Central memory CD8-positive, alpha-beta T cell (primary cell): Measurements from ENCODE around the gene WNT3.
A peak's percentile ranks its signal among the peaks of the same experiment; 100 is the strongest.

Experiments
- ATAC-seq: fragments of 150-1000 bp; cut with Tn5 transposase; replicated peaks from 2 replicates; pipeline ENCODE4 v1.10.0; 2022; ENCODE audit warnings: mild to moderate bottlenecking, moderate FRiP score, moderate number of reproducible peaks; ENCODE audit not compliant: poor library complexity, severe bottlenecking; ENCODE audit errors: extremely low read depth
- DNase-seq, 2 donors: peaks; one replicate each; pipeline ENCODE4 v3.0.0; 2021; ENCODE audit warnings: low spot score in 2 of 2
- H3K27ac Mint-ChIP-seq: one replicate; pipeline ENCODE4 v1.8.0; 2022; ENCODE audit warnings: low read depth, mild to moderate bottlenecking, moderate library complexity, mixed read lengths
- H3K27me3 Mint-ChIP-seq: one replicate; pipeline ENCODE4 v1.8.0; 2022; ENCODE audit warnings: mixed read lengths
- H3K36me3 Mint-ChIP-seq: one replicate; pipeline ENCODE4 v1.8.0; 2022; ENCODE audit warnings: mild to moderate bottlenecking, moderate library complexity, mixed read lengths; ENCODE audit not compliant: insufficient read depth
- H3K4me1 Mint-ChIP-seq: one replicate; pipeline ENCODE4 v1.8.0; 2022; ENCODE audit warnings: mixed read lengths
- H3K4me3 Mint-ChIP-seq: one replicate; pipeline ENCODE4 v1.8.0; 2022; ENCODE audit warnings: mild to moderate bottlenecking, moderate library complexity, mixed read lengths
- H3K9me3 Mint-ChIP-seq: one replicate; pipeline ENCODE4 v1.8.0; 2022; ENCODE audit warnings: mixed read lengths

The WNT3 gene

DNA sequence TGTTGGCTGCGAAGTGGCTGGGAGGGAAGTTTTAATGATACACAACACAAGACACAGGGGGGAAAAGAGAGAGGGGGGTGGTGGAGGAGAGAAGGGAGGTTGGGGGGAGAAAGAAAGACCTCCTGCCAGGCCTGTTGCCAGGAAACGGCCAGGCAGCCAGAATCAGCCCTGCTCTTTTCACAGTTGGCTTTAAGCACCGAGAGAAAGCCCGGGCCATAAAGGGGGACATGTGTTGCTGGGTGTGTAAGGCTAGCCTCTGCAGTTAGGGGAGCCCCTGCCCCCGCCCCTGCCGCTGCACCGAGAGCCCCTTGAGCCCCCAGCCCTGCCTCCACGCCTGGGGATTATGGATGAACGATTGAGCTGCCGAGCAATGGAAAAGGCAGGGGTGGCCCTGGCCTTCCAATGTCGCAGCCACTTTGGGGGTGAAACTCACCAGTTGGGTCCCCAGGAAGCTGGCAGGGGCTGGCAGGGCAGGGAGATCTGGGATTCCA is 13.9 kb upstream of the WNT3 start:
- peaks cover 6% of the 10 kb centered on the region for H3K36me3 Mint-ChIP-seq
- H3K4me3 Mint-ChIP-seq, result no peak overlapping the region
- ATAC-seq, result no peak
- no peak overlapping the region for H3K27ac Mint-ChIP-seq
- H3K9me3 Mint-ChIP-seq, result no peaks in the 10 kb centered on the region
- peaks cover 10% of the 10 kb centered on the region for H3K4me1 Mint-ChIP-seq
- DNase-seq, result no peak
- peaks cover 36% of the 10 kb centered on the region for H3K27me3 Mint-ChIP-seq

DNA sequence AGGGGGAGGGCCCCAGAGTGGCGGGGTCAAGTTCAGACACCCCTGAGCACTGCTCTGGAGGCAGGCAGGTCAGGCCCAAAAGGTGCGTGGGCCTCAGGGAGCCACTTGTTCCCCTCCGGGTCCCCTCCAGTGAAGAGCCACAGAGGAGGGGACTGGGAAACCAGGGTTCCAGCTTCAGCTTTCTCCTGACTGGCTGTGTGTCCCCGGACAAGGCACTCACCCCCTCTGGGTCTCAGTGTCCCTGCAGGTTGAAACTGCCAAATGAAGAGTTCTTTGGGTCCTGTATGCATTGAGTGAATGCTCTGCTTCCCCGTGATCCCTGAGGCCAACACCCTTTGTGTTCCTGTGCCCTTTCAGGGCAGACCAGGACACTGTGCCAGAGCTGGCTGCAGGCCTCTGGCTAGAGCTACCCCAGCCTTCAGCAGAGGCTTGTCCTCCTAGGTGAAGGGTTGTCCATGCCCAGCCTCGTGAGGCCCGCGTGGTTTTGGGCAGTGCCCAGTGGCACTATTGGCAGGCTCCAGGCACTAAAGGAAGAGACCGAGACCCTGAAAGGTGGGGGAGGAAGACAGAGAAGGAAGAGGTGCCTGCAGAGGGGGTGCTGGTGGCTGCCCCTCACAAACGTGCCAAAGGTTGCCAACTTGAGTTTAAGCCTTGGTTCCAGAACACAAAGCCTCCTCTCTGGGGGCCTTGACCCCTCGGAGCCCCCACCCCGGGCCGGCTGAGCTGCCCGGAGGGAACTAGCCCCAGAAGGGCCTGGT is 13.3 kb upstream of the WNT3 start:
- Mint-ChIP-seq H3K9me3 (no peaks in the 10 kb centered on the region), H3K4me1 (peaks cover 10% of the 10 kb centered on the region), H3K4me3 (no peak overlapping the region), H3K36me3 (peaks cover 5% of the 10 kb centered on the region), H3K27me3 (peaks cover 36% of the 10 kb centered on the region), H3K27ac (no peak overlapping the region)
- no peak for ATAC-seq
- DNase-seq, result no peak

DNA sequence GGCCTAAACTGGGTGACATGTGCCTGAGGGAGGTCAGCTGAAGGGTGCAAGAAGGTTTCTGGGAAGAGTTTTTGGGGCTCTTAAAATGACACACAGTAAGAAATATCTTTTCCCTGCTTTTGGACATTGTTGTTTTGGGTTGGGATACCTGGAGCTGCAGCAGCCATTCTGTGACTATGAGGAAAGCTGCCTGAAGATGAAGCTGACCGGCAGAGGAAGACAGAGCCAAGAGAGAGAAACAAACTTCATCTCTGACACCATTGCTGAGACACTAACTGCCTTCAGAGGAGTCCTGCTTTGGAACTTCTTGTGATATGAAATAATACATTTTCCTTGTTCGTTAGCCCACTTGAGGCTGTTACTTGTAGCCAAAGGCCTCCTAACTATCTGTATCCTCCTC is 8.8 kb upstream of the WNT3 start:
- Mint-ChIP-seq H3K4me3 (no peak overlapping the region), H3K9me3 (no peaks in the 10 kb centered on the region)
- no peak for ATAC-seq

DNA sequence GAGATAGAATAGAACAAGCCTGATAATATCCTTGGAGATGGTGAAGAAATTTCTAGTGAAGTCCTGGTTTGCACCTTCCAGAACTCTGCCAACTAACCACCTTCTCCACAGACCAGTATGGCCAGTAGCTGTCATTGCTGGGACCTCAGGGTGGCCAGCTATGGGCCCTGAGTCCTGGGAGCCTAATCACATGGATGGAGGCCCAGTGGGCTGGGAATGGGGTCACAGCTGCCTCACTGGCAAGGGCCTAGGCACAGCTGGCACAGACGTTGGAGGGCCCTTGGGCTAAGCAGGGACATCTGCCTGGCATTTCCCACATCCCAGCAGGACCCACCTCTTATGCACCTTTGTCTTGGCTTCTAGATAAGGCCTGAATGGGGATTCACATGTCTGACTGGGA is 7.6 kb upstream of the WNT3 start:
- ATAC-seq (no peak), DNase-seq (no peak)
- Mint-ChIP-seq H3K9me3 (no peaks in the 10 kb centered on the region), H3K4me3 (no peak overlapping the region), H3K4me1 (peaks cover 5% of the 10 kb centered on the region), H3K27ac (no peak overlapping the region), H3K36me3 (no peaks in the 10 kb centered on the region), H3K27me3 (peaks cover 58% of the 10 kb centered on the region)

More for the DNA sequence above, 8.8 kb upstream of the WNT3 start:
- Mint-ChIP-seq H3K27ac (no peak overlapping the region), H3K27me3 (peaks cover 56% of the 10 kb centered on the region), H3K4me1 (no peaks in the 10 kb centered on the region), H3K36me3 (no peaks in the 10 kb centered on the region)
- no peak for DNase-seq

- Mint-ChIP-seq H3K4me3 (no peak overlapping the region), H3K27ac (no peak overlapping the region), H3K27me3 (peaks cover 61% of the 10 kb centered on the region), H3K9me3 (no peaks in the 10 kb centered on the region), H3K36me3 (no peaks in the 10 kb centered on the region), H3K4me1 (peaks cover 13% of the 10 kb centered on the region)
- ATAC-seq, result no peak
- no peak for DNase-seq
Observed at GRCh38 chr17:46823657-46824056, 5.2 kb upstream of the WNT3 start.

- no peaks in the 10 kb centered on the region for H3K9me3 Mint-ChIP-seq
- DNase-seq (no peak), ATAC-seq (no peak)
- peaks cover 62% of the 10 kb centered on the region for H3K27me3 Mint-ChIP-seq
- no peaks in the 10 kb centered on the region for H3K36me3 Mint-ChIP-seq
- no peak overlapping the region for H3K4me3 Mint-ChIP-seq
- H3K4me1 Mint-ChIP-seq, result peaks cover 25% of the 10 kb centered on the region
- H3K27ac Mint-ChIP-seq, result no peak overlapping the region
Observed at GRCh38 chr17:46822388-46822921, 4.0 kb upstream of the WNT3 start.

DNA sequence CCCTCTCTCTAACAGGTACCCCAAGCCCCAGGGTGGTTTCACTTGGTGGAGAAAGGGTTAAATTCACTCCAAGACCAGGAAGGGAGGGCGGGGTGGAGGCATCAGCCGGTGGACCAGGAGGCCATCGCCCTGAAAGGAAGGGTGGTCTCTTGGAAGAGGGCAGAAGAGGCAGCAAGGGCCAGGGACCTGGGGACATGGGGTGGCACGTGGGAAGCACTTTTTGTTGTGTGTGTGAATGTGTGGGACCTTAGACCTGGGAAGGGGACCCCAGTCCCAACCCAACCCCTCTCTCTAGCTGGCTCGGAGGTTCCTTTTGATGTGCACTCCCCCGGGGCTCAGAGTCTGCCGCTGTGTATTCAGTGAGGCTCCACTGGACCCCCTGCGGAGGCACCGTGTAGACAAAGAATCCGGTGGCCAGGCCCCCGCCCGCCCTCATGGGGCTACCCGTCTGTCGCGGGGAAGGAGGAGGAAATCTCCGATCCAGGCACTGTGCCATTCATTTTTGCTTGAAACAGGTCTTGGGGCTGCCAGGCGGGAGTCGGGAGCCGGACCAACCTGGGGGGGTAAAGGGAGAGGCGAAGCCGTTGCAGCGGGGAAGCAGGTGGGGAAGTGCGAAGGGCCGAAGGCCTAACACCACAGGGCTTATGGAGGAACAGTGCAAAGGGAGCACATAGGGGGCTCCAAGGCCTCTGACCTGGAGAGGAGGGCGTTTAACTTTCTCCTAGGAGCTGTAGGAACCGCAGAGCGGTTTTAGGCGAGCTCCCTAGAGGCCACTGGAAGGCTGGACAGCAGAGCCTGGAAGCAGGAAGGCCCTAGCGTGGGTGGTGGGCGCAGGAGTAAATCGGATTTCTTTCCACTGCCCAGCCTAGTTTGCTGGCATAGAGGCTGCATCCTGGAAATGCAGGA is 3.2 kb upstream of the WNT3 start:
- DNase-seq (no peak), ATAC-seq (no peak)
- Mint-ChIP-seq H3K27me3 (peaks cover 69% of the 10 kb centered on the region), H3K4me3 (no peak overlapping the region), H3K4me1 (peaks cover 25% of the 10 kb centered on the region), H3K36me3 (no peaks in the 10 kb centered on the region), H3K27ac (no peak overlapping the region), H3K9me3 (no peaks in the 10 kb centered on the region)

DNA sequence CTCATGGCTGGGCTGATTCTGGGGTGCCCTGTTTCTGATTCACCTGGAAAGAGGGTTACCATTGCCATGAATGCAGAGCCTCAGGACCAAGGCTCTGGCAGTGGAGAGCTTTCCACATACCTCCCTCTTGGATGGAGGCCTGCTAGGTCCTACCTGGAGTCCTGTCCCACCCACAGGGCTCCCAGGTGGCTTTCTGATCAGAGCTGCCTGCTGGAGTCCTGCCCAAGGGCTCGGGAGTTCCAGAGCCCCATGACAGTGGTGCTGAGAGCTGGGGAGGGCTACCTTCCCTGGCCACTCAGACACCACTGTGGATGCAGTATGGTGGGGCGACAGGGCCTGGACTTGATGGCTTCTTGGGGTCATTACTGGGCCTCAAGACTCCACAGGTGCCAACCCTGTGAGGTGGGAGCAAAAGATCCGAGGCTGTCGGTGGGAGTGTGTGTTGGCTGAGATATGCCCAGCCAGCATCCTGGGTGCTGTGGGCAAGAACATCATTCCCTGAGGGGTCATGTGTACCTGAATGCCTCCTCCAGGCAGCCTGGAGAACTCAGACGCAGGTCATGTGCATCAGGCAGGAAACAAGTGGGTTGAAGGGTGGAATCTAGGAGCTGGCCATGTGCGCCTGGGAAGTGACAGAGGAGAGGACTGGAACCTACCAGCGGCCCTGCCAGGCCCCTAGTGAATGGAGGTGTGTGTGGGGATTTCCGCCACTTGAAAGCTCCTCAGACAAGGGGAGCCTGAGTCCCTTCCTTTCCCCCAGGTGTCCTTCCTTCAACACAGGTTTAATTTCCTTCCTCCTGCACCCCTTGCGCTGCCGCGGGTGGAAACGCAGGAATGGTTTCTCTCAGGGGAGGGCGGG is 2.3 kb upstream of the WNT3 start:
- no peak overlapping the region for H3K27ac Mint-ChIP-seq
- DNase-seq (no peak), ATAC-seq (no peak)
- peaks cover 25% of the 10 kb centered on the region for H3K4me1 Mint-ChIP-seq
- peak overlapping the region; percentile 71 for H3K4me3 Mint-ChIP-seq
- peaks cover 78% of the 10 kb centered on the region for H3K27me3 Mint-ChIP-seq
- peaks cover 2% of the 10 kb centered on the region for H3K36me3 Mint-ChIP-seq
- H3K9me3 Mint-ChIP-seq, result no peaks in the 10 kb centered on the region

DNA sequence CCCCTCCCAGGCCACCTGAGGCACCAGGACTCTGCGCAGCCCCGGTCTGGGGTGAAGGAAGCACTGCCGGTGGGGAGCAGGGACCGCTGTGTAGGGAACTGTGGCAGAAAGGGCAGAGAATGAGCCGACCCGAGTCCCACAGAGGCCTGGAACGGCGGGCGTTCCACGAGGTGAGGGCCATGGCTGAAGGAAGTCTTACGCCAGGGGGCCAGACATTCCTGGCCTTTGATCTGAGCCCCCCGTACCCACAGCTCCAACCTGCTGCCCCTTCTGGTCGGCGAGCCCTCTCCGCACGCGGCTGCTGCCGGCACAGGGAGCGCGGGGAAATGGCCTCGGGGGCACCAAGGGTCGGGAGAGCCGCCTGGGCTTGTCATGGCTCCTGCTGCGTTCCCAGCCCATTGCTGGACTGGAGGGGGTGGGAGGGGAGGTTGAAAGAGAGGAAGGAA is 1.4 kb upstream of the WNT3 start:
- no peak for ATAC-seq
- Mint-ChIP-seq H3K4me1 (peaks cover 25% of the 10 kb centered on the region), H3K27ac (no peak overlapping the region), H3K4me3 (peak overlapping the region; percentile 71), H3K9me3 (no peaks in the 10 kb centered on the region), H3K36me3 (peaks cover 2% of the 10 kb centered on the region), H3K27me3 (peaks cover 78% of the 10 kb centered on the region)
- DNase-seq, result no peak

- no peak for ATAC-seq
- H3K27ac Mint-ChIP-seq, result no peak overlapping the region
- peaks cover 2% of the 10 kb centered on the region for H3K36me3 Mint-ChIP-seq
- peak overlapping the region; percentile 71 for H3K4me3 Mint-ChIP-seq
- peaks cover 25% of the 10 kb centered on the region for H3K4me1 Mint-ChIP-seq
- DNase-seq, result no peak
- peaks cover 79% of the 10 kb centered on the region for H3K27me3 Mint-ChIP-seq
- no peaks in the 10 kb centered on the region for H3K9me3 Mint-ChIP-seq
Observed at GRCh38 chr17:46818929-46819859, 702 bp upstream of the WNT3 start.

DNA sequence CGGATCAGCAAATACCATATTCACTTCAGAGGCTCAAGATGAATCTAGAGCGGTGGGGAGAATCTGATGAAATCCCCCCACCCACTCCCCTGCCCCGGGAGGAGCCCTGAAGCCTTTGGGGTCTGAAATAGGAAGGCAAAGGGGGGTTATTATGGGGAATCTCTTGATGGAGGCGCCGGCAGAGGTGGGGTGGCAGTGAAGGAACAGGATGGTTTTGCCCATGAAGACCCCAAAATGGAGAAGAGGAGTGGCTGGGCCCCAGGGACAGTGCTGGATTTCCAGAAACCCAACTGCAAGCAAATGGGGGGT is 637 bp downstream of the WNT3 start:
- DNase-seq (no peak), ATAC-seq (no peak)
- H3K9me3 Mint-ChIP-seq, result no peaks in the 10 kb centered on the region
- peaks cover 92% of the 10 kb centered on the region for H3K27me3 Mint-ChIP-seq
- H3K4me1 Mint-ChIP-seq, result peaks cover 25% of the 10 kb centered on the region
- peaks cover 2% of the 10 kb centered on the region for H3K36me3 Mint-ChIP-seq
- no peak overlapping the region for H3K27ac Mint-ChIP-seq
- H3K4me3 Mint-ChIP-seq, result peak overlapping the region; percentile 71
